ENCODE measurements around the gene RPE. TPM values are rescaled to one million over a fixed set of nuclear protein-coding genes. Genes with fewer than 3 reads are reported as not detected.

RPE gene
- total RNA-seq, 1 experiment from 2014 or later = 67.8 TPM

DNA sequence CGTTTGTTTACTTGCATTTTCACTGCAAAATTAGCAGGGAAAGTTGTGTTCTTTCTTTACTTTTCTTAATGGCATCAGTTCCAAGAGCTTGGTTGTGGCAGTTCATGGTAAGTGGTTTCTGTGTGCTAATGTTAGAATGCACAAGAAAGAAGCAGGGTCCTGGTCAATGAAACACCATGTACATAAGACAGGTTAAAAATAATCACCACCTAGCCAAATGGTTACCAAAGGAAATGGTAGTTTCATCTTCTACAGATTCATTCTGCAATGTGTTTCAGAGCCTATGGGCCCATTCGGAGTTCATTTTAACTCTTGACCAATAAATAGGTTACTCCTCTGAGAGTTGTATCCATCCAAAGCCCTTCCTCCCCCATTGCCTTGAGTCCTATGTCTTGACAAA, 18.1 kb upstream of the RPE start:
- Histone ChIP-seq H4K8ac (replicated peaks; ENCODE audit: insufficient read length, low read depth, low read length) (no peak overlapping the region), H3K23ac (ENCODE audit: insufficient read length, low read depth, low read length) (no peak overlapping the region), H2BK5ac (ENCODE audit: insufficient read length, low read length) (no peak overlapping the region), H4K91ac (ENCODE audit: insufficient read length, low read depth, low read length) (no peak overlapping the region), H3K14ac (ENCODE audit: insufficient read depth, low read length) (no peak overlapping the region), H2BK12ac (ENCODE audit: insufficient read length, low read depth, low read length) (no peak overlapping the region), H3K56ac (ENCODE audit: insufficient read length, low read depth, low read length) (no peak overlapping the region), H3T11ph (ENCODE audit: low read length) (no peak overlapping the region), H3K18ac (ENCODE audit: insufficient read length, low read depth, low read length) (no peak overlapping the region), H3K4me2 (ENCODE audit: insufficient read depth, insufficient read length, low read length) (no peak overlapping the region), H2BK120ac (ENCODE audit: low read depth, low read length, poor library complexity, severe bottlenecking) (no peak overlapping the region), H3K27me3 (ENCODE audit: insufficient read depth, low read length) (no peaks in the 10 kb centered on the region), H2BK15ac (ENCODE audit: low read depth, low read length) (no peak overlapping the region), H2BK20ac (ENCODE audit: low read depth, low read length, poor library complexity, severe bottlenecking) (no peak overlapping the region), H3K4me1 (ENCODE audit: insufficient read depth, low read length) (no peaks in the 10 kb centered on the region), H2AK5ac (ENCODE audit: insufficient read length, low read length) (no peak overlapping the region), H3K27ac (ENCODE audit: insufficient read length, low read depth, low read length) (no peak overlapping the region), H3K23me2 (ENCODE audit: insufficient read length, low read depth, low read length, poor library complexity, severe bottlenecking) (no peaks in the 10 kb centered on the region), H3K79me2 (ENCODE audit: insufficient read depth, low read length) (no peaks in the 10 kb centered on the region), H3K9ac (ENCODE audit: extremely low read depth, insufficient read length, low read length) (no peak overlapping the region), H3K4ac (ENCODE audit: low read depth, low read length) (no peak overlapping the region), H3K9me3 (ENCODE audit: control insufficient read depth, low read depth, low read length) (no peaks in the 10 kb centered on the region), H2AFZ (ENCODE audit: low read length) (no peak overlapping the region), H4K5ac (ENCODE audit: insufficient read length, low read depth, low read length) (no peak overlapping the region), H3K79me1 (ENCODE audit: insufficient read depth, low read depth, low read length, poor library complexity, severe bottlenecking) (no peaks in the 10 kb centered on the region), H4K20me1 (ENCODE audit: control insufficient read depth, insufficient read depth, insufficient read length) (no peaks in the 10 kb centered on the region)
- TF ChIP-seq, protein P1, sequence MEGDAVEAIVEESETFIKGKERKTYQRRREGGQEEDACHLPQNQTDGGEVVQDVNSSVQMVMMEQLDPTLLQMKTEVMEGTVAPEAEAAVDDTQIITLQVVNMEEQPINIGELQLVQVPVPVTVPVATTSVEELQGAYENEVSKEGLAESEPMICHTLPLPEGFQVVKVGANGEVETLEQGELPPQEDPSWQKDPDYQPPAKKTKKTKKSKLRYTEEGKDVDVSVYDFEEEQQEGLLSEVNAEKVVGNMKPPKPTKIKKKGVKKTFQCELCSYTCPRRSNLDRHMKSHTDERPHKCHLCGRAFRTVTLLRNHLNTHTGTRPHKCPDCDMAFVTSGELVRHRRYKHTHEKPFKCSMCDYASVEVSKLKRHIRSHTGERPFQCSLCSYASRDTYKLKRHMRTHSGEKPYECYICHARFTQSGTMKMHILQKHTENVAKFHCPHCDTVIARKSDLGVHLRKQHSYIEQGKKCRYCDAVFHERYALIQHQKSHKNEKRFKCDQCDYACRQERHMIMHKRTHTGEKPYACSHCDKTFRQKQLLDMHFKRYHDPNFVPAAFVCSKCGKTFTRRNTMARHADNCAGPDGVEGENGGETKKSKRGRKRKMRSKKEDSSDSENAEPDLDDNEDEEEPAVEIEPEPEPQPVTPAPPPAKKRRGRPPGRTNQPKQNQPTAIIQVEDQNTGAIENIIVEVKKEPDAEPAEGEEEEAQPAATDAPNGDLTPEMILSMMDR (conservative IDR thresholded peaks at IDR 0.05) = no peak
- H3K36me3 Mint-ChIP-seq (ENCODE audit: insufficient read depth in 1 of 3, low read depth in 3 of 3) = no peaks in the 10 kb centered on the region
- no peak overlapping the region for H3K4me3 Mint-ChIP-seq
- H3K27ac Mint-ChIP-seq = no peak overlapping the region
- DNase-seq = no peak
- no peaks in the 10 kb centered on the region for H3K9me3 Mint-ChIP-seq
- no peaks in the 10 kb centered on the region; the same call in none of the 2 replicates for H3K27me3 Mint-ChIP-seq (ENCODE audit: low read depth)
- H3K4me1 Mint-ChIP-seq = no peaks in the 10 kb centered on the region
- WGBS (ENCODE audit: extremely low coverage, insufficient read length, low lambda C conversion rate) = no CpG with 5 or more reads among the region's 2 CpGs

All from H9 (cell line).